Measurements from ENCODE around the gene MAPRE3.

The MAPRE3 gene

DNA sequence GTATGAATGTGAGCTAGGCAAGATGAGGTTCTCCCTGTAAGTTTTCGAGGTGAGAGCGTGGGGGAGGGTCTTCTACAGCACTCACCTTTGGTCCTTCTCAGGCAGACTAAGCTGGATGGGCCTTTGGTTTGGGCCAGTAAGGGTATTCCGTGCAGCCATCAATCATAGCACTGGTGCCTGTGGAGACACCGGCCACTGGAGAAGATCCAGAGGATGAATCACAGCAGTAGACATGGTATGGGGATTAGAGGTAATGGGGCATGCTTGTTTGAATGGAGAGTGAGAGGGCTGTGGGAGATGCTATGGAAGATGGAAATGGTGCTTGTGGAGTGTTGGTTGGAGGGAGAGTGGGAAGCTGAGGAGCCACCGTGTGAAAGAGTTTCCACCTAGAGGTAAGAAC is 16.1 kb downstream of the MAPRE3 start:
- no peak for DNase-seq

- no peak for DNase-seq
Observed at GRCh38 chr2:26988058-26988860, 17.8 kb downstream of the MAPRE3 start.

DNA sequence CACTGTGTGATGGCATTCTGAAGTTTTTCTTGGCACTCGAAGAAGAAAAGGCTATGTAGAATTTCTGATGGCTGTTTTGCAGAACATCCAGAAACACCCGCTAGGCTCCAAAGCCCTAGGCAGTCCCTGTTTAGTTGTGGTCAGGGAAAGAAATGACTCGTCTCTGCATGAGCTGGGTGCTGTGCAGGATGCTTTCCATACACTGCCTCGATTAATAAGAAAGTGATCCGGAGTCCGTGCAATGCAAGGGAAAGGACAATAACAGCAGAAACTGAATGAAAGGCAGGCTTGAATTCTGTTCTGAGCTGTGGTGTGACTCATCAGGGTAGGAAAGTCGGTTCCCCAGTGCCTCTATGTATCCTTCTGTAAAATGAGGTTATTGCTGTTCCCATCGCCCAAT is 18.7 kb downstream of the MAPRE3 start:
- DNase-seq = no peak

- no peak for DNase-seq
Observed at GRCh38 chr2:26991717-26992116, 21.3 kb downstream of the MAPRE3 start.

DNA sequence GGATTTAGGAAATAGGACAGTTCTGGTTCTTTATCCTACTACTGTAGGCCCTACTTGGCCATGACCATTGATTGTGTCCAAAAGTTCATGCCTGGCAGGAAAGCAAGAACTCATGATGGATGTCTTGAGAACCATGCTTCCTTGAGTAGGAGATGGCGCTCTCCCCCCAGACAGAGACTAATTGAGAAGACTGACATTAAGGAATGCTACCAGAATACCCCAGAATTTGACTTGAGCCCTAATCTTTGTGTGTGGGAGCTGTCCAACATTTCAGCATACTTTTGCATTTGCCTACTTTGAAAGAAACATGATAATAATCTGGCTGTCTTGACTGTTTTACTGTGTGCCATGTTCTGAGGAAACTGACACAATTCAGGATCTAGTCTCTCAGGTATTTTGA is 23.3 kb downstream of the MAPRE3 start:
- DNase-seq = no peak

- no peak for DNase-seq
Observed at GRCh38 chr2:26994983-26995382, 24.5 kb downstream of the MAPRE3 start.

DNA sequence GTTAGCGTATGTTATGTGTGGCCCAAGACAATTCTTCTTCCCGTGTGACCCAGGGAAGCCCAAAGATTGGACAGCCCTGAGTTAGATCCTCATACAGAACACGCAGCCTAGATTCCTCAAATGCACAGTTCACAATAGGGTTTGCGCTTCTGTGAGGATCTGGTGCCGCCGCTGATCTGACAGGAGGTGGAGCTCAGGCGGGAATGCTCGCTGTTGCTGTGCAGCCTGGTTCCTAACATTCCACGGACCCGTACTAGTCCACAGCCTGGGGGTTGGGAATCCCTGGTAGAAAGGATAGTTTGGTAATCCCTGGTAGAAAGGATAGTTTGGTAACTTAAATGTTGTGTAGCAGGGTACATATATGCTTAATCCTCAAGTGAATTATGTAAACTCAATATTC is 27.0 kb downstream of the MAPRE3 start:
- DNase-seq = no peak

GRCh38 chr2:26998323-26998722 is 27.9 kb downstream of the MAPRE3 start:
- DNase-seq = no peak

DNA sequence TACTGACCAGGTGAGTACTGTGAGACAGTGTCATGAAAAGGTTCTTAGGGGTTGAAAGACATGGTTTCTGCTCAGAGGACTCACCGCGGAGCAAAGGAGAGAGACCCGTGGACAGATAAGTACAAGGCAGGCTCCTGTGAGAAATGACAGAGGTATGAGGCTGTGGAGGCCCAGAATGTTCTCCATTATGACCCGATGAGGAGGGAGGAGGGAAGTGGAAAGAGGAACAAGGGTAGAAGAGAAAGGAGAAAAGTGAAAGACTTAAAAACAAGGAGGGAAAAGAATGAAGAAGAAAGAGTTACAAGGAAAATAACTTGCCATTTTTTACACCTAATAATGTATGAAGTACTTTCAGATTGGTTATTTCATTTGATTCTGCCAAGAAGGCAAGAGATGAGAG is 29.8 kb downstream of the MAPRE3 start:
- DNase-seq = no peak

GRCh38 chr2:27000995-27001394 is 30.6 kb downstream of the MAPRE3 start:
- no peak for DNase-seq

DNA sequence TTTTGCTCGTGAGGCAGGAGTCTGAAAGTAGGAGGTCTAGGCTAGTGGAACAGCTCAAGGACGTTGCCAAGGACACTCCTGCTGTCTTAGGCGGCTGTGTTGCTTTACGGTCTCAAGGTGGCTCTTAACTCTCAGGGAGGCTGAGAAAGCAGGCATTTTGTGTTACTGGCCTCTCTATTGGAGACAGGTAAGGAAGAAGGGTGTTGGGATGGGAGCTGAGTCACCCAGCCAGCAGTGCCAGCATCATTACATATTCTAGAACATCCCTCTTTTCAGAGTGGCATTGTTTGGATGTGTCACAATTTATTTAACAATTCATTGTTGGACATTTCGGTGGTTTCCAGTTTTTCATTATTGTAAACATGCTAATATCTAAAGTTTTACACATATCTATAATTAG is 31.5 kb downstream of the MAPRE3 start:
- no peak for DNase-seq

DNA sequence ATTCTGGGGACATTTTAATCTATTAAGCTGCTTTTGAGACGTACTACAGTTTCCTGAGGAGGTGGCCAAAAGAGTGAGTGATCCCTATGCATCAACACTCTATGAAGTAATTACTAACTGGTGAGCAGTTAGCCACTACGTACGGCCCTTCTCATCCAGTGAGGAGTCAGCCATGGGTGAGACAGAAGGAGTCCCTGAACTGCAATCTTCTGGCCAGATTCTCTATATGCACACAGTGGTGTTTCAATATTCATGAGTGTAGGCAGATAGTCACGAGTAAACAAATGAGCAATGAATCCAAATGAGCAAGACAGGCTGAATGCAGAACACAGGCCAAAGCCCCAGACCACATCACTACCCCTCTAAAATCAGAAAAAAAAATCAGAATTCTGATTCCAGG is 32.6 kb downstream of the MAPRE3 start:
- no peak for DNase-seq

DNA sequence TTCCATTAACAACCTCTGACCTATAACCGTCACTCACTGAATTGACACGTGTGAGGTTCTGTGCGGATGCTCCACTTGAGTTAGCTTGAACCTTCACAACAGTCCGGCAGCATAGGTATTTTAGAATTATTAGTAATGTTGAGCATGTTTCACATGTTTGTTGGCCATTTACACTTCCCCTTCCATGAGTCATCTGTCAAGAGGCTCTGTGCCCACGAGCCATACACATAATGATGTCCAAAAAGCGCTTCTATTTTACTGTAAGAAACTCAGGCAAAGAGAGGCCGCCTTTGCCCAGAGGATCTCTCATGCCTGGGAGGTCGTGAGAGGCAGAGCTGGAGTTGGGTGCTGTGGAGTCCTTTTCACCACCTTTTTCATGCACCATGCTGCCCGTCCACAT is 33.4 kb downstream of the MAPRE3 start:
- DNase-seq = no peak

DNA sequence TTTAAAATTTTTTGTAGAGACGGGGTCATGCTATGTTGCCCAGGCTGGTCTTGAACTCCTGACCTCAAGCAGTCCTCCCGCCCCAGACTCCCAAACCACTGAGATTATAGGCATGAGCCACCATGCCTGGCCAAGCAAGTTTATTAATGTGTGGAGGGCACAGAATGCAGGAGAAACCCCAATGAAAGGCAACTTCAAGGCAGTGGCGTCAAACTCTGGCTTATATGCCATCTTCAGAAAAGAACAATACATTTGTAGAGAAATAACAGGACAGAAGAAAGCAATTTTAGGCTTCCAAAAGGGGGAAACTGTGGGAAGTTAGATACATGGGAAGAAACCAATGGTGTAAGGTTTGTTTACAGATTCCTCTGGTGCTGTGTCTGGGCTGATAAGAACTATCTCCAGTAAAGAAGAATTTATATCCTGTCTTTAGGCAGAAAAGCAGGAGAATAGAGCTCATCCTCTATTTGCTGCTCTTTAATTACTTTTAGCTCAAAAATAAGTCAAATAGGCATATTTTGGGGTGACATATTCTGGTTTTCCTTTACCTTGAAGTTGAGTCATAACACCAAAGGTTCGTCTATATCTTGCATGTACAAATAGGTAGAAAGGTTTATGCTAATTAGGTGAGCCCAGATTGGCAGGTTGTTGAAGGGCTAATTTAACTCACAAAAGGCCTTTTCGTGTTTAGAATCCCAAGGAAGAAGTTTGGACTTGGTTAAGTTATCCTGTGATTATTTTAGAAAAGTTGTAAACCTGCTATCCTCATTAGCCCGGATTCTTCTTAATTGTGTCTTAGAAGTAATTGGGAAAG is 36.4 kb downstream of the MAPRE3 start:
- DNase-seq = no peak

- no peak for DNase-seq
Observed at GRCh38 chr2:27007416-27008374, 37.3 kb downstream of the MAPRE3 start.

GRCh38 chr2:27008678-27009077 is 38.2 kb downstream of the MAPRE3 start:
- no peak for DNase-seq

DNA sequence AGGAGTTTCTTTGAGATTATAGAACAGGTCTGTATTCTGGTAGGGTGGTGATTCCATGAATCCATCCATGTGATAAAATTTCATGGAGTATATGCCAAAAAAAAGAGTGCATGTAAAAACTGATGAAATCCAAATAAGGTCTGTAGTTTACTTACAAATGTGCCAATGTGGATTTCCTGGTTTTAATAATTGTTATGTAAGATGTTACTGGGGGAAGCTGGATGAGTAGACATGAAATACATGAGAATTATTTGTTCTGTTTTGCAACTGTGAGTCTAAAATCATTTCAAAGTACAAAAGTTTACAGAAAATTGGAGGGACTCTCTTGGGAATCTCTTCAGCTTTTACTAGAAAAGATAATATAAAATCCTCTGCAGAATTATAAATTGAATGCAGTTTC is 38.6 kb downstream of the MAPRE3 start:
- DNase-seq = no peak

DNA sequence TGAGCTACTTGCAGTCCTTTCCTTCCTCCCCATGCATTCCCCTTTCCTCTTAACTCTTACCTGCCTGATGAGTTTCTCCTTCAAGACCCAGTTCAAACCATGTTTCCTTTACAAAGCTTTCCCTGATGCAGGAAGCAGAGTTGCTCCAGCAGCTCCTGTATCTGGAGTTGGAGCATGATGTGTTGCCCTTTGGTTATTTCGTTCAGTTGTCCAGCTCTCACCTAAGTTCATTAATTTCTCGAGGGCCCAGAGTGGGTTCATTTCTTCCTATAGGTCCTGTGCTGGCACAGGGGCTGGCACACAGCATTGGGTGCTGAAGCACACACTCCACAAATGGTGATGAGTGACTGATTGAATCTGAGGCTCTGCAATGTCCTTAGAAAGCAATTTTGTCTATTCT is 39.3 kb downstream of the MAPRE3 start:
- no peak for DNase-seq

DNA sequence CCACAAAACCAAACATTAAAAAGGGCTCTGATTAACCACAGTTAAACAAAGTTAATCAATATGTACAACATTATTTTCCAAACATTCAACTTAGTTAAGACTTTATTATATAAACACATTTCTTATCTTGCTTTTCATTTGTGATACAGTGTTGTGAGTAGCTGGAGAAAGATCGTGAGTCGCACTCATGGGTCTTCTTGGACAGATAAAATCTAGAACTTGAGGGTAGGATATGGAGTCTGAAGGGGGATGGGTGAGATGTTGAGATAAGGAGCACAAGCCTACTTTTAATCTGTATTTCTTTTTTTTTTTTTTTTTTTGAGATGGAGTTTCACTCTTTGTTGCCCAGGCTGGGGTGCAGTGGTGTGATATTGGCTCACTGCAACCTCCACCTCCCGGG is 39.7 kb downstream of the MAPRE3 start:
- no peak for DNase-seq

- DNase-seq = no peak
Observed at GRCh38 chr2:27013738-27014137, 43.3 kb downstream of the MAPRE3 start.

- no peak for DNase-seq
Observed at GRCh38 chr2:27014771-27015433, 44.5 kb downstream of the MAPRE3 start.

- DNase-seq = no peak
Observed at GRCh38 chr2:27016801-27017325, 46.4 kb downstream of the MAPRE3 start.
